Activated CD4-positive, alpha-beta memory T cell treated with anti-CD3 and anti-CD28 coated beads, Interleukin-2, amount 10 ng/mL, durations not matched to agents 7 days and 5 days (primary cell): ENCODE measurements around the gene RNF224. TPM values are rescaled to one million over a fixed set of nuclear protein-coding genes. Genes with fewer than 3 reads are reported as not detected.

Source experiments
- CTCF ChIA-PET: fragments of 350-600 bp; sonication (Branson Sonifier 250); formaldehyde crosslinking; loops from one replicate; lab custom pipeline; 2021; ENCODE audit warnings: antibody characterized with exemption, inconsistent platforms; lab: Charles Lee
- POLR2A ChIA-PET: fragments of 350-600 bp; sonication (Branson Sonifier 250); formaldehyde crosslinking; loops from one replicate; lab custom pipeline; 2021; ENCODE audit warnings: antibody characterized with exemption; lab: Charles Lee
- DNase-seq: peaks from one replicate; pipeline ENCODE4 v3.0.0-alpha.2; 2020
- H3K27ac Mint-ChIP-seq: one replicate; pipeline ENCODE4 v1.8.0; 2021; ENCODE audit warnings: mild to moderate bottlenecking, mixed read lengths
- H3K27me3 Mint-ChIP-seq: one replicate; pipeline ENCODE4 v1.8.0; 2021; ENCODE audit warnings: mixed read lengths
- H3K36me3 Mint-ChIP-seq: one replicate; pipeline ENCODE4 v1.8.0; 2021; ENCODE audit warnings: low read depth, mixed read lengths
- H3K4me1 Mint-ChIP-seq: one replicate; pipeline ENCODE4 v1.8.0; 2021; ENCODE audit warnings: mixed read lengths
- H3K4me3 Mint-ChIP-seq: one replicate; pipeline ENCODE4 v1.8.0; 2021; ENCODE audit warnings: mild to moderate bottlenecking, mixed read lengths
- H3K9me3 Mint-ChIP-seq: one replicate; pipeline ENCODE4 v1.8.0; 2021; ENCODE audit warnings: mixed read lengths
- total RNA-seq, 2 experiments: library from RNA; stranded (reverse); gene quantifications; one replicate each; pipeline ENCODE4 v1.2.3, GENCODE V29; 2021

The RNF224 gene
- total RNA-seq, 2 experiments from 2014 or later = 0.20 TPM; not detected in 1

DNA sequence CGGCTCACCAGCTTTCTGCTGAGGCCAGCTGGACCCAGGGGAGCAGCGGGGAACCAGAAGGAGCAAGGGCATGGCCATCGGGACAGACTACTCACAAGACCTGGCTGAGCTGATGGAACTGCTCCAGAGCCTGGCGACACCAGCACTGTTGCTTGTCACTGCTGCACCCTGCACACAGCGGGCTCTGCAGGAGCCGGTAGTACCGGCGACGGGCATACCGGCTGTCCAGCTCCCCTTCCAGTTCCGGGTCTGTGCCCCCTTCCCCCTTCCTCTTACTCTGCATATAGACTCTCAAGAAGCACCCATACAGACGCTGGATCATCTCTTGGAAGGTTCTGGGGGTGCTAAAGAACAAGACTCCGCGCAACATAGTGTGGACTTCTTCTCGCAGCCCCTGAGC, 39.9 kb upstream of the RNF224 start:
- CTCF ChIA-PET = interaction anchor here (0.5 to 2.8 kb wide), 4 partner anchors 17 to 218 kb away, joined by 3 to 12 read pairs (median 8); partner anchors contain the start of gene RNF208

DNA sequence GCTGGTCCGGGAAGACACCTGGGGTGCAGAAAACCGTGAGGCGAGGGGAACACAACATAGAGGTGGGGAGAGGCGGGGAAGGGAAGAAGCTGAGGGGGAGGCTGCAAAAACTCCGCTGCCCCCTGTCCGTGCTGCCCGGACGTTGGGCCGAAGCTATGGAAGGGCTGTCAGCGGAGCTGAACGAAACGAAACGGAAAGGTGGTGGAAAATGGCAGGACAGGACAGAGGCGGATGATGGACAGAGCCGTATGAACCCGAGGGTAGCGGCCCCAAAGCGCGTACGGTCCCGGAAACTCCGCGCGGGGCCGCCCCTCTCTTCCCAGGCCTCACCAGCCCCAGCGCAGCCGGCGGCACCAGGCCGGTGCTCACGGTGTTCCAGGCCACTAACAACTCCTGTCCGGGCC, 39.2 kb upstream of the RNF224 start:
- Mint-ChIP-seq H3K4me1 (peaks cover 40% of the 10 kb centered on the region), H3K9me3 (no peaks in the 10 kb centered on the region), H3K27ac (peak overlapping the region; percentile 94), H3K36me3 (peaks cover 31% of the 10 kb centered on the region), H3K27me3 (no peaks in the 10 kb centered on the region), H3K4me3 (peak overlapping the region; percentile 93)
- DNase-seq = no peak
- ChIA-PET POLR2A (interaction anchor here (0.7 to 3.1 kb wide), 22 partner anchors 10 to 703 kb away, joined by 3 to 30 read pairs (median 6); partner anchors contain the start of genes CYSRT1, LRRC26, MAN1B1 and RNF208), CTCF (interaction anchor here (0.5 to 2.8 kb wide), 6 partner anchors 13 to 218 kb away, joined by 3 to 12 read pairs (median 11); partner anchors contain the start of genes RNF208 and TPRN)

More for the DNA sequence above, 39.9 kb upstream of the RNF224 start:
- Mint-ChIP-seq H3K36me3 (peaks cover 31% of the 10 kb centered on the region), H3K27ac (peak overlapping the region; percentile 94), H3K4me1 (peaks cover 40% of the 10 kb centered on the region), H3K9me3 (no peaks in the 10 kb centered on the region), H3K4me3 (peak overlapping the region; percentile 93), H3K27me3 (no peaks in the 10 kb centered on the region)
- POLR2A ChIA-PET = interaction anchor here (0.7 to 3.1 kb wide), 17 partner anchors 11 to 702 kb away, joined by 3 to 30 read pairs (median 9); partner anchors contain the start of genes CYSRT1, LRRC26, MAN1B1 and RNF208
- no peak for DNase-seq

DNA sequence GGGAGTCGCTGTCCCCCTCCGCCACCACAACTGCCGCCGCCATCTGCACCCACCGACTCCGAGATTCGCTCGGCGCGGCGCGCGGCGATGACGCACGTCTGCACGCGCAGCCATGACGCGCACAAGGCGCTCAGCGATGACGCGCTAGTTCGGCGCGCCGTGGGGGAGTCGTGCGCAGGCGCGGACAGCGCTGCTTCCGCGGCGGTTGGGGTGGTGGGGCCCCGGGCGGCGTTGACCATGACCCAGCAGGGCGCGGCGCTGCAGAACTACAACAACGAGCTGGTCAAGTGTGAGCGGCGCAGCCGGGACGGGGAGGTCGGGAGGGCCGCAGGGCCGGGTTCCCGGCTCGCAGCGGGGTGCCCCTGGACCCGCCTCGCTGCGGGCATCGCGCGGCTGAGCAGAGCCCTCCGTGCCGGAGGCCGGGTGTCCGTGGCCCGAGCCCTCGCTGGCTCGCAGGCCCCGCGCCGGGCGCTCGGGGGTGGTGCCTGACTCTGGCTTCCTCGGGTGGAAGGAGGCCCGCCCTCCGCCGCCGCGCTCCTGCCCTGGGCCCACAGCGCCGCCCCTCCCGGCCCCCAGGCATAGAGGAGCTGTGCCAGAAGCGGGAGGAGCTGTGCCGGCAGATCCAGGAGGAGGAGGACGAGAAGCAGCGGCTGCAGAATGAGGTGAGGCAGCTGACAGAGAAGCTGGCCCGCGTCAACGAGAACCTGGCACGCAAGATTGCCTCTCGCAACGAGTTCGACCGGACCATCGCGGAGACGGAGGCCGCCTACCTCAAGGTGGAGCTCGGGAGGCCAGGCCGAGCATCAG, 38.6 kb upstream of the RNF224 start, which contains the start of the genes ANAPC2 and SSNA1:
Gene ANAPC2 (minus strand): TSS at position 71 of the 807 bp plus-strand sequence. CDS start 28 bp downstream, at position 43.
Gene SSNA1 (plus strand): TSS at position 187 of the 807 bp plus-strand sequence. CDS start 51 bp downstream, at position 238.
- peak within 1 kb of the TSS; percentile 97 for H3K27ac Mint-ChIP-seq

GRCh38 chr9:137189297-137190295, 37.7 kb upstream of the RNF224 start:
- no peaks in the 10 kb centered on the region for H3K9me3 Mint-ChIP-seq
- H3K4me3 Mint-ChIP-seq = peak overlapping the region; percentile 91
- POLR2A ChIA-PET = interaction anchor here (0.7 to 3.1 kb wide), 24 partner anchors 9 to 792 kb away, joined by 3 to 30 read pairs (median 6); partner anchors contain the start of genes CYSRT1, GRIN1, MAN1B1 and RNF208
- no peaks in the 10 kb centered on the region for H3K27me3 Mint-ChIP-seq
- H3K27ac Mint-ChIP-seq = peak overlapping the region; percentile 97
- CTCF ChIA-PET = interaction anchor here (0.7 to 2.8 kb wide), 13 partner anchors 11 to 160 kb away, joined by 3 to 12 read pairs (median 6); partner anchors contain the start of genes MAN1B1, RNF208, RNF224 and TPRN
- no peak for DNase-seq
- H3K4me1 Mint-ChIP-seq = peaks cover 38% of the 10 kb centered on the region
- peaks cover 19% of the 10 kb centered on the region for H3K36me3 Mint-ChIP-seq

More for the DNA sequence above, 38.6 kb upstream of the RNF224 start, which contains the start of the genes ANAPC2 and SSNA1:
- ChIA-PET CTCF (interaction anchor here (0.7 to 2.8 kb wide), 13 partner anchors 12 to 160 kb away, joined by 3 to 12 read pairs (median 6); partner anchors contain the start of genes MAN1B1, RNF208, RNF224 and TPRN), POLR2A (interaction anchor here (0.6 to 3.1 kb wide), 31 partner anchors 10 to 791 kb away, joined by 3 to 30 read pairs (median 5); partner anchors contain the start of genes CYSRT1, GRIN1, LRRC26 and MAN1B1)
- H3K9me3 Mint-ChIP-seq = no peaks in the 10 kb centered on the region
- H3K36me3 Mint-ChIP-seq = peaks cover 28% of the 10 kb centered on the region
- no peaks in the 10 kb centered on the region for H3K27me3 Mint-ChIP-seq
- peaks cover 40% of the 10 kb centered on the region for H3K4me1 Mint-ChIP-seq
- peak; percentile 94 for DNase-seq
- peak within 1 kb of the TSS; percentile 93 for H3K4me3 Mint-ChIP-seq

- Mint-ChIP-seq H3K4me3 (peak overlapping the region; percentile 91), H3K36me3 (peaks cover 18% of the 10 kb centered on the region), H3K27ac (peak overlapping the region; percentile 61), H3K4me1 (peaks cover 38% of the 10 kb centered on the region), H3K9me3 (no peaks in the 10 kb centered on the region), H3K27me3 (no peaks in the 10 kb centered on the region)
- ChIA-PET POLR2A (interaction anchor here (1.8 kb wide), 1 partner anchor 95 kb away, joined by 8 read pairs; no protein-coding TSS in a partner anchor), CTCF (interaction anchor here (1.5 to 2.8 kb wide), 3 partner anchors 14 to 36 kb away, joined by 6 to 12 read pairs (median 11); partner anchors contain the start of genes RNF208 and RNF224)
- DNase-seq = no peak
Measured at GRCh38 chr9:137190315-137190856, 36.9 kb upstream of the RNF224 start.

- Mint-ChIP-seq H3K4me3 (peak overlapping the region; percentile 61), H3K4me1 (peaks cover 37% of the 10 kb centered on the region), H3K27ac (peak overlapping the region; percentile 61), H3K27me3 (no peaks in the 10 kb centered on the region), H3K36me3 (peaks cover 18% of the 10 kb centered on the region), H3K9me3 (no peaks in the 10 kb centered on the region)
- POLR2A ChIA-PET = interaction anchor here (0.6 to 1.6 kb wide), 3 partner anchors 10 to 34 kb away, joined by 3 to 6 read pairs (median 3); partner anchors contain the start of genes CYSRT1 and TPRN
- DNase-seq = no peak
- CTCF ChIA-PET = no interaction called here
Measured at GRCh38 chr9:137191245-137191644, 36.1 kb upstream of the RNF224 start.

DNA sequence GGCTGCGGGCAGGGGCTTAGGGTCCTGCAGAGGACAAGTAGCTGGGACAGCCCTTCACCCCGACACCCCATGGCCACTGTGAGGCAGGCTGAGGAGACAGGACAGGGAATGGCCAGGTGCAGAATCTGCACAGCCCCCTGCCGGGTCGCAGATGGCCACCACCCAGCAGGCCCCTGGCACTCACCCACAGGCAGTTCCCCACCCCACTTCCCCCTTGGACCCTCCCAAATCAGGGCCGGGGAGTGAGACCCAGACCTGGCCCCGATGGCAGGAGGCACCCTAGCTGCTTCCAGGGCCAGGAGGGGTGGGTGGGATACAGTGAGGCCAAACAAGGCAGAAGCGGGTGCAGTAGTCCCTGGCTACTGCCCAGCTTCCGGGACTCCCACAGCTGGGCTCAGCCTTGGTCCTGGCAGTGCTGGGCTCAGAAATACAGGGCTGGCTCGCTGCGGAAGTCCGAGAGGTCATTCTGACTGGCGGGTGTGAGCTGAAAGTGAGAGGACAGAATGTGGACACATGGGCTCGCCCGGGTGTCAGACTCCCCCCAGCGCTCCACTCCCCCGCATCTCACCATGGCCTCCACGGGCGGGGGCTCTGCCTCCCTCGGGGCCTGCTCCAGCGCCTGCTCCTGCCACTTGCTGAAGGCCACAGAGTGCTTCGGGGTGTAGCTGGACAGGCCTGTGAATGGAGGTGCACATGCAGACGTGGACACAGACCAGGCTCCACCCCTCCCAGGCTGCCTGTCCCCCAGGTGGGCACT, 35.4 kb upstream of the RNF224 start:
- H3K4me3 Mint-ChIP-seq = no peak overlapping the region
- ChIA-PET CTCF (no interaction called here), POLR2A (interaction anchor here (0.6 to 1.6 kb wide), 5 partner anchors 9 to 49 kb away, joined by 3 to 6 read pairs (median 4); partner anchors contain the start of genes CYSRT1, TPRN and TUBB4B)
- no peaks in the 10 kb centered on the region for H3K27me3 Mint-ChIP-seq
- peaks cover 31% of the 10 kb centered on the region for H3K4me1 Mint-ChIP-seq
- DNase-seq = no peak
- H3K9me3 Mint-ChIP-seq = no peaks in the 10 kb centered on the region
- peaks cover 18% of the 10 kb centered on the region for H3K36me3 Mint-ChIP-seq
- no peak overlapping the region for H3K27ac Mint-ChIP-seq

GRCh38 chr9:137192448-137192780, 34.9 kb upstream of the RNF224 start:
- H3K36me3 Mint-ChIP-seq = peaks cover 18% of the 10 kb centered on the region
- H3K27ac Mint-ChIP-seq = no peak overlapping the region

GRCh38 chr9:137192859-137193258, 34.4 kb upstream of the RNF224 start:
- H3K27me3 Mint-ChIP-seq = no peaks in the 10 kb centered on the region
- no peak overlapping the region for H3K27ac Mint-ChIP-seq
- no peaks in the 10 kb centered on the region for H3K9me3 Mint-ChIP-seq
- H3K4me3 Mint-ChIP-seq = no peak overlapping the region
- ChIA-PET CTCF (interaction anchor here (0.9 kb wide), 1 partner anchor 35 kb away, joined by 3 read pairs; the partner anchor contains the start of gene RNF224), POLR2A (interaction anchor here (0.8 to 1.6 kb wide), 4 partner anchors 8 to 48 kb away, joined by 3 to 6 read pairs (median 4); partner anchors contain the start of genes TPRN and TUBB4B)
- peaks cover 15% of the 10 kb centered on the region for H3K36me3 Mint-ChIP-seq
- H3K4me1 Mint-ChIP-seq = peaks cover 22% of the 10 kb centered on the region
- DNase-seq = no peak

More at GRCh38 chr9:137192448-137192780, 34.9 kb upstream of the RNF224 start:
- DNase-seq = no peak
- POLR2A ChIA-PET = interaction anchor here (0.8 to 1.6 kb wide), 4 partner anchors 8 to 48 kb away, joined by 3 to 6 read pairs (median 4); partner anchors contain the start of genes CYSRT1, TPRN and TUBB4B
- H3K4me1 Mint-ChIP-seq = peaks cover 26% of the 10 kb centered on the region
- no peaks in the 10 kb centered on the region for H3K27me3 Mint-ChIP-seq
- CTCF ChIA-PET = no interaction called here
- no peak overlapping the region for H3K4me3 Mint-ChIP-seq
- H3K9me3 Mint-ChIP-seq = no peaks in the 10 kb centered on the region

DNA sequence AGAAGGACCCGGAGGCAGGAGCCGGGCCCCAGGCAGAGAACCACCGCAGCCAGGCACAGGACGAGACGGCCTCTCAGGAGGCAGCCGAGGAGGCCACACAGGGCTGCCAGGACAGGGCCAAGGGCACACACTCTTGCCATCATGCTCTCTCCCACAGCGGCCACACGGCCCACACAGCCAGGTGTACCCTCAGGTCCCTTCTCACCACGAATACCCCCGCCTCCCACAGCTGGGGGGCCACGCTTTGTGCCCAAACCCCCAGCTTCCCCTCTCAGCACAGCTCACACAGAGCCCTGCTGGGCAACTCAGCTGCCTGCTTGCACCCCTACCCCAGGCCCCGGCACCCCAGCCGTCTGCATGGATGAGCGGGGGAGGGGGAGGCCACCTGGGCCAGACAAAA, 33.5 kb upstream of the RNF224 start:
- POLR2A ChIA-PET = interaction anchor here (1.3 to 3.7 kb wide), 2 partner anchors 11 to 12 kb away, joined by 3 to 16 read pairs; partner anchors contain the start of genes NDOR1 and TMEM203
- Mint-ChIP-seq H3K36me3 (peaks cover 12% of the 10 kb centered on the region), H3K27ac (no peak overlapping the region), H3K9me3 (no peaks in the 10 kb centered on the region), H3K4me3 (no peak overlapping the region), H3K4me1 (peaks cover 19% of the 10 kb centered on the region), H3K27me3 (no peaks in the 10 kb centered on the region)
- CTCF ChIA-PET = interaction anchor here (0.9 kb wide), 1 partner anchor 34 kb away, joined by 3 read pairs; the partner anchor contains the start of gene RNF224
- DNase-seq = no peak
